Subcutaneous adipose tissue (tissue), 4 donors: Measurements from ENCODE around the gene PAK1. TPM values are rescaled to one million over a fixed set of nuclear protein-coding genes. Genes with fewer than 3 reads are reported as not detected.

ENCODE experiments used
- CTCF ChIP-seq: fragments of 450-650 bp; IDR thresholded peaks from one replicate; pipeline ENCODE4 v1.5.1; 2016; ENCODE audit warnings: low read depth, mild to moderate bottlenecking, control low read depth, antibody characterized with exemption, moderate library complexity
- total RNA-seq, 4 donors: library from RNA; depleted of rRNA; stranded (reverse); fragments of >200 nt; gene quantifications; one replicate each; pipeline ENCODE4 v1.1.0, GENCODE V29; 2016

Gene PAK1
- total RNA-seq, 4 donors from 2014 or later, result 17.0 to 41.3 (median 28.4) TPM

- TF ChIP-seq CTCF, result no peak
Measured at GRCh38 chr11:77503006-77503405, 29.1 kb upstream of the PAK1 start.

- TF ChIP-seq CTCF, result no peak
Measured at GRCh38 chr11:77502346-77502905, 28.5 kb upstream of the PAK1 start.

GRCh38 chr11:77501758-77502157, 27.9 kb upstream of the PAK1 start:
- no peak for TF ChIP-seq CTCF

GRCh38 chr11:77497368-77497767, 23.5 kb upstream of the PAK1 start:
- TF ChIP-seq CTCF, result no peak

GRCh38 chr11:77495526-77495925, 21.6 kb upstream of the PAK1 start:
- TF ChIP-seq CTCF, result no peak

- no peak for TF ChIP-seq CTCF
Measured at GRCh38 chr11:77487790-77488189, 13.9 kb upstream of the PAK1 start.

- TF ChIP-seq CTCF, result no peak
Measured at GRCh38 chr11:77479746-77480352, 6.0 kb upstream of the PAK1 start.
